Fibroblast of skin of abdomen (primary cell): ENCODE data around the gene IL9.
A peak's percentile ranks its signal among the peaks of the same experiment; 100 is the strongest.

Source experiments
- DNase-seq: peaks from one replicate; pipeline ENCODE4 v3.0.0-alpha.2; 2013

IL9 gene

GRCh38 chr5:135891268-135891667 lies 4.4 kb downstream of the IL9 start:
- peak; percentile 14 for DNase-seq

DNA sequence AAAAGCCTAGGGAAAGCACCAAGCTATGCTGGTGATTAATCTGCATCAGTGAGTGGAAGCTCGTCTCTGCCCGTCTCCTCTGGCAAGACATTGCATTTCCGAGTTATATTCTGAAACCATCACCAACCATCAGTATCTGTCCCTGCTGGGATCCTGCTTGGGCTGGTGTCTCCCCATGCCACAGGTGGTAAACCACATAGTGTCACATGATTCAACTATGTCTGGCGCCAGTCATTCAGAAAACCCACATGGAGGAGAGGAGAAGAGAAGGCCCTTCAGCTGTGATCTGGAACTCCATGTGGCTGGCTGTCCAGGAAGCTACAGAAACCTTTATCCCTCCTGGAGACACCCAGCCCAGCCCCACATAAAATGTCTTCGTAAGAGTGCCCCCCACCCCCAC lies 4.8 kb downstream of the IL9 start:
- DNase-seq = no peak

GRCh38 chr5:135890296-135890695 lies 5.3 kb downstream of the IL9 start:
- no peak for DNase-seq

- peak; percentile 36 for DNase-seq
These were observed 7.6 kb downstream of the IL9 start for GRCh38 chr5:135887881-135888614.

DNA sequence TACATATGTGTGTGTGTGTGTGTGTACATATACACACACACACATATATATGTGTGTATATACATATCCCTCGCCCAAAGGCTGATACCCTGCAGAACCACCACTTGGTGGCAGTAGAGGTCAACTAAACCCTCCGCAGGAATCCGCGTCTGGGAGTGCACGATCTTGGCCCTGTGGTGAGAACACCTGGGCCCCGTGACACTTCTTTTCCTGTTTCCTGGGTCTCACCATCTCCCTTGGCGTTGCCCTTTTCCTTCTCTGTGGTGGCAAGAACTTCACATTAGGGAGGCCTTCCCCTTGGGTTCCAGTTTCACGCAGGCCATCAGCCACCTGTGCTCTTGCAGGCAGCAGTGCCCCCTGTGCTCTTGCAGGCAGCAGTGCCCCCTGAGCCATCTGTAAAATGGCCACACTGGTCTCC lies 8.2 kb downstream of the IL9 start:
- DNase-seq = peak; percentile 68

GRCh38 chr5:135886136-135886535 lies 9.5 kb downstream of the IL9 start:
- DNase-seq = no peak

GRCh38 chr5:135885031-135885430 lies 10.6 kb downstream of the IL9 start:
- no peak for DNase-seq

- DNase-seq = no peak
These were observed 12.2 kb downstream of the IL9 start for GRCh38 chr5:135883441-135883840.

DNA sequence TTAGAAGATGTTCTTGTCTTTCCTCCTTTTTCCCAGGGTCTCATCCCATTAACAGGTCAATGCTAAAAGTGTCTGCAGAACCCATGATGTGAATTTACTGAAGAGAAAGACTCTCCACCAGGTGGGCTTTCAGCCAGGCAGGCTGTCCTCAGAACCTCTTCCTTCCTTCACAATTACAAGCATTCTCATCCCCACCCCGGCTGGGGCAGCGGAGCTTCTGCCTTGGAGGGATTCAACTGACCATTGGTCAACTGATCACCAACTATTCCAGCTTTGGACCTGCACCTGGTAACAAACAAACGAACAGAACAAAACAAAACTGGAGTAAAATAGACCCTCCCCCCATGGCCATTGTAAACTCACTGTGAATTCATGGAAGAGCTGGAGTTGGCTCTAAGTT lies 12.6 kb downstream of the IL9 start:
- DNase-seq = no peak

DNA sequence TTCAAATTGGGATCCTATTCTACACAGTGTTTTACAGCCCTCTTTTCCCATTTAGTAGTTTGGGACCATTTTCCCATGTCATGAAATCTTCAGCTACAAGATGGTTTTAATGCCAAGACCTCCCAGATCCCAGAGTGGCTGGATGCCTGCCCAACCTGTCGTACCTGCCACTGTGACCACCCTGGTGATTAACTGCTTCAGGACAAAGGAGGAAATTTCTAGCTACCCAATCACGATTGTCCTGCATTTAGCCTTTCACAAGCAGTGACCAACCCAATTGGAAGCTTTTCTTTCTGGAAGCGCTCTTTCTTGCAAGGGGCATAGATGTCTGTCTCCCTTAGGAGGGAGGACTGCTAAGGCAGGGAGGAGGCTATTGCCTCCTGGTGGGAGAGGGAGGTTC lies 13.8 kb downstream of the IL9 start:
- no peak for DNase-seq

DNA sequence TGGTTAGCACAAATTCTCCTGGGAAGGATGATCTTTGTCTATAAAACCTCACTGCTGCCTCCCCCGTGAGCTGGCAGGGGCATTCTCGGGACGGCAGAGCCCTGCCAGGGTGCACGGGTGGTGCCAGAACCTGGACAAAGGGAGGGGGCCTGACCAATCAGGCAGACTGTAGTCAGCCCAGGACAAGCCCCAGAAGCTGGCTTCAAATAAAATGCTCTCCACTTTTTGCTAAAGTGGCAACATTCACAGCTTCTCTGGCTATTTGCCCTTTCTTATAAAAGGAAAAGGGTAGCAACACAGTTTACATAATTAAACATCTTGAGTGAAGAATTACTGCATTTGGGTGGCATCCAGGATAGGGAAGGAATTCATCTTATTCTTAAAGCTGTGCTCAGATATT lies 14.4 kb downstream of the IL9 start:
- no peak for DNase-seq

- no peak for DNase-seq
These were observed 14.8 kb downstream of the IL9 start for GRCh38 chr5:135880801-135881200.

DNA sequence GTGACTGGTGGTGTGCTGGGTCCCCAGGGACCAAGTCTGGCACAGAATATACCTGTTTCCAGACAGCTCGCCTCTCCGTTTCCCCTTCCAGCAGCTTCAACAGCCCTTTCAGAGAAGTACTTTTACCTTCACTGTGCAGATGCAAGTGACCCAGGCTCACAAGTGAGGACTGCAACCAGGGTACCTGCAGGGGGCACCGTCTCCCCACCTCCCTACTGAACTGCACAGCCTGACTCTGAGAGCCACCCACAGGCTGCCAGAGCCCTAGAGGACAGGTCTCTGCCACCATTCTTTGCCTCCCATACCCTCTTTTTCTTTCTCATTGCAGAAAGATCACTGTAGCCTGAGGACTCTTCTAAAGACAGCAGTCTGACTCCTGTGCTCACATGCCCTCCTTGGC lies 15.4 kb downstream of the IL9 start:
- DNase-seq = no peak

GRCh38 chr5:135879591-135879990 lies 16.1 kb downstream of the IL9 start:
- no peak for DNase-seq

DNA sequence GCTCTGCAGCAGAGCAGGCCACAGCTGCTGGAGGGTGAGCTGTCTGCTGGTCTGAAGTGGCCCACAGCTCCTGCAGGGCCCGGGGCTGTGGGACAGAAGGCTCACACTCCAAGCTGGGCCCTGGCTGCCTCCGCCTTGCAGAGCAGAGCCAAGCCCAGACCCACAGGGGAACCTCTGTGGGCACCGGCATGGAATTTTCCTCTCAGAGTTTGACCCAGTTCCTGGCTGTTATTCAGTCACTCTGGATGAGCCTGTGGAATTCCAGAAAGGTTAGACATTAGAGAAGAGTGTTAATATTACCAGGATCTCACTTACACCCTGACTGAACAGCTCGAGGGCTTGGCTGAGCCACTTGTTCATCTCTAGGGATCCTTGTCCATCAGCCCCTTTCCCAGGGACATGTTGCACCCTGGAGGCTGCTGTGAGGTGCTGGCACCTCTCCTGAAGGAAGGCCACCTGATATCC lies 17.5 kb downstream of the IL9 start:
- DNase-seq = no peak

GRCh38 chr5:135877570-135878155 lies 18.0 kb downstream of the IL9 start:
- DNase-seq = no peak

DNA sequence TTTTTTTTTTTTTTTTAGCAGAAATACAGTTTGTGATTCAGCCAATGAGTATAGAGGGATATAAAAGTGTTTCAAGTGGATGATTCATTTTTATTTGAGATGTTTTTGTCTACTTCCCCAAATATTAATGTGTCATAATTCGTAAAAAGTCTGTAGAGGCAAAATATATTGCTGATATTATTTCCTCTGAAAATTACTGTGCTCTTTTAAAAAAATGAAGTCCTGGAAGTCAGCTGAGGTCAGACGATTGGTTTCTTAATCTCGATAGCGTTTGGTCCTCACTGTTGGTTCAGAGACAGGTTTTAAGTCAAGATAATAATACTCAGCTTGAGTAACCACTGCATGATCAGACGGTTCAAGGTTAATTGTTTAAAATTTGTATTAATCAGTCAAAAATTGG lies 19.5 kb downstream of the IL9 start:
- no peak for DNase-seq

GRCh38 chr5:135875567-135875966 lies 20.1 kb downstream of the IL9 start:
- no peak for DNase-seq

DNA sequence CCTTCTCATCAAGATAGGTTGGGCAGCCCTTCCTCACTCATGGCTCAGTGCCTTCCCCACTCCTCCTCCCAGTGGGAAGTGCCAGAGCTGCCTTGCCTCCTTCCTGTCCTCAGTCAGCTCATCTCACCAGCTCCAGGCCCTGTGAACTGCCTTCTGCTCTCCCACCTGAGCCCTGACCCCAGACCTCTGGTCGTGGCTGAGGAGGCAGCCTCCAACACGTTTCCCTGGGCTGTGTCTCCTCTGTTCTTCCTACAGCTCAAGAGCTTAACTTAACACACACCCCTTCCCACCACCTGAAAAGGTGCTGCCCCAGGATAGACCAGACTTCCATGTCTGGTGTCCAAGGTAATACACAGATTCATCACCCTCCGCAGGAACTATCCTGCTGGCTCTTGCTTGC lies 21.2 kb downstream of the IL9 start:
- no peak for DNase-seq

GRCh38 chr5:135873831-135874230 lies 21.8 kb downstream of the IL9 start:
- DNase-seq = no peak

GRCh38 chr5:135871268-135871915 lies 24.2 kb downstream of the IL9 start:
- no peak for DNase-seq

GRCh38 chr5:135869935-135870334 lies 25.7 kb downstream of the IL9 start:
- no peak for DNase-seq

DNA sequence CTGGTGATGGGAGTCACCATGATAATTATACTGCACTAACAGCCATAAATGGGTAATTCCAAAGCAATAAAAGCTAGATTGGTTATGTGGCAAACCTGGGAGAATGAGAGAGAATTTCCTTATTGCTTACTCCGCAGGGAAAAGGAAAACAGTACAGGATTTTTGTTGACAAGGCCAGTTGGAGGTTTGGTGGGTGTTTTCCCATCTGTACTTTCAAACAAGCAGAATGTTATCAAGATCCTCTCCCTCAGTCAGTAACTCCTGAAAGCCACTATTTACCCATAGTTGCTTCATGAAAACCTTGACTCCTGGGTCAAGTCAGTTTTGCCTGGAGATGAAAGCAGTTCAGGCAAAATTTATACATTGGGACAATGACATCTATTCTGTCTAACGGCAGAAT lies 26.4 kb downstream of the IL9 start:
- no peak for DNase-seq

DNA sequence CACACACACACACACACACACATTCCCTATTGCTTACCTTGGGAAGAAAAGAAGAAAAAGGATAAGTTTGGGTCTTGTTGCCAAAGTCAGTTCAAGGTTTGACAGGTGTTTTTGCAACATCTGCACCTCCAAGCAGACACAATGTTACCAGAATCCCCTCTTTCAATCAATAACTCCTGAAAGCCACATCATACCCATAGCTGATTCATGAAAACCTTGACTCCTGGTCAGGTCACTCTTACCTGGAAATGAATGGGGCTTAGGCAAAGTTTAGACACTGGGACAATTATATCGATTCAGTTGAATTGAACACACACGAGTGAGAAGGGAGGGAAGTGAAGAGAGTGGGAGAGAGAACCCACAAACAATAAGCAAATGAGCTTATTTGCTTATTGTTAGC lies 27.0 kb downstream of the IL9 start:
- no peak for DNase-seq
